ENCODE results near the gene KCNH5. TPM values are rescaled to one million over a fixed set of nuclear protein-coding genes. Genes with fewer than 3 reads are reported as not detected.

Gene KCNH5
- total RNA-seq, 1 donor = 0.36 TPM

DNA sequence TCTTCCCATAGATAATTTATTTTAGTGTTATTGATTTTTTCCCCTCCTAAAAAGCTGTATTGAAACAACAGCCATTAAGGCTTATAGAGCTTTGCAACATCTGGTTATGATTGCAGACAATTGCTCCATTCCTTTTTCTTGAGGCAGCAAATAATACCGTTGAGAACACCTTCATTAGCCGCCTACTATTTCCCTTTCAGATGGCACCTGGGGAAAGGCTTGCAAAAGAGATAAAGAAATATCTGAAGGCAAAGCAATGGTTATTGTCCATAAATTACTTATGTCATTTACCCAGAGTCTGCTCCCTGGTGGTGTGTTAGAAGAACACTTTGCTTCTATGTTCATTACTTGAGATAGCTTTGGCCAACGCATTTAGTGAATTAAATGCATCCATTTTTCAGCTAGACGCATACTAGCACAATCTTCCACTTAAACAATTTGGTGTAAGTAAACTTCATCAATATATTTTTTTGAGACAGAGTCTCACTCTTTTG is 377.8 kb downstream of the KCNH5 start:
- DNase-seq (ENCODE audit: low read depth) = no peak
- no peak overlapping the region for H3K4me3 ChIP-seq (ENCODE audit: low read depth, low read length)
- TF ChIP-seq, protein P1, sequence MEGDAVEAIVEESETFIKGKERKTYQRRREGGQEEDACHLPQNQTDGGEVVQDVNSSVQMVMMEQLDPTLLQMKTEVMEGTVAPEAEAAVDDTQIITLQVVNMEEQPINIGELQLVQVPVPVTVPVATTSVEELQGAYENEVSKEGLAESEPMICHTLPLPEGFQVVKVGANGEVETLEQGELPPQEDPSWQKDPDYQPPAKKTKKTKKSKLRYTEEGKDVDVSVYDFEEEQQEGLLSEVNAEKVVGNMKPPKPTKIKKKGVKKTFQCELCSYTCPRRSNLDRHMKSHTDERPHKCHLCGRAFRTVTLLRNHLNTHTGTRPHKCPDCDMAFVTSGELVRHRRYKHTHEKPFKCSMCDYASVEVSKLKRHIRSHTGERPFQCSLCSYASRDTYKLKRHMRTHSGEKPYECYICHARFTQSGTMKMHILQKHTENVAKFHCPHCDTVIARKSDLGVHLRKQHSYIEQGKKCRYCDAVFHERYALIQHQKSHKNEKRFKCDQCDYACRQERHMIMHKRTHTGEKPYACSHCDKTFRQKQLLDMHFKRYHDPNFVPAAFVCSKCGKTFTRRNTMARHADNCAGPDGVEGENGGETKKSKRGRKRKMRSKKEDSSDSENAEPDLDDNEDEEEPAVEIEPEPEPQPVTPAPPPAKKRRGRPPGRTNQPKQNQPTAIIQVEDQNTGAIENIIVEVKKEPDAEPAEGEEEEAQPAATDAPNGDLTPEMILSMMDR (IDR thresholded peaks at IDR 0.05; ENCODE audit: insufficient read depth, low read length) = no peak

GRCh38 chr14:62665286-62665685 is 380.0 kb downstream of the KCNH5 start:
- DNase-seq (ENCODE audit: low read depth) = no peak
- TF ChIP-seq, protein P1 (IDR thresholded peaks at IDR 0.05; ENCODE audit: insufficient read depth, low read length) = no peak

GRCh38 chr14:62663456-62663821 is 381.8 kb downstream of the KCNH5 start:
- TF ChIP-seq, protein P1 (IDR thresholded peaks at IDR 0.05; ENCODE audit: insufficient read depth, low read length) = no peak
- DNase-seq (ENCODE audit: low read depth) = no peak
- H3K4me3 ChIP-seq (ENCODE audit: low read depth, low read length) = no peak overlapping the region

More at GRCh38 chr14:62665286-62665685, 380.0 kb downstream of the KCNH5 start:
- H3K4me3 ChIP-seq (ENCODE audit: low read depth, low read length) = no peak overlapping the region

DNA sequence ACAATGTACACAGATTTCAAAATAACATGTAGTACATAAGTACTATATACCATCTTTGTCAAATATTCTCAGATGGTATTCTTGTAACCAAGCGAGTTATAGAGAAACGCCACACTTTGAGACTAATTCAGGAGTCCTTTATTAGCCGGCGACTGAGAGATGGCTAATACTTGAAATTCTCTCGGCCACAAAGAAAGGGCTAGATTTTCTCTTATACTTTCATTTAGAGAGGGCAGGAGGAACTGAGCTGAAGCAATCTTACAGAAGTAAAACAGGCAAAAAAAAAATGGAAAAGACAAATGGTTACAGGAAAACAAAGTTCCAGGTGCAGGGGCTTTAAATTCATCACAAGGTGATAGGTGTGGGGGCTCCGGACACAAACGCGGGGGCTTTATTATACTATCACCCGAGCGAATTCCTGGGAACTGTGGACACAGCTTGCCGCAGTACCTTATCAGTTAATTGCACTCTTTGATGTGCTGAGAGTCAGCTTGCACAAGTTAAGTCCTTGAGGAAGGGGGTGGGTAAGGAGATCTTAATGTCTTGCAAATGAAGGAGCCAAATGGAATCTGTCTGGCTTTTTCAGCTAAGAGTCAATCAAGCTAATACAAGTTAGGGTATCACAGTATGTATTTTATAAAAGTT is 382.3 kb downstream of the KCNH5 start:
- H3K4me3 ChIP-seq (ENCODE audit: low read depth, low read length) = no peak overlapping the region
- no peak for DNase-seq (ENCODE audit: low read depth)
- TF ChIP-seq, protein P1 (IDR thresholded peaks at IDR 0.05; ENCODE audit: insufficient read depth, low read length) = no peak

DNA sequence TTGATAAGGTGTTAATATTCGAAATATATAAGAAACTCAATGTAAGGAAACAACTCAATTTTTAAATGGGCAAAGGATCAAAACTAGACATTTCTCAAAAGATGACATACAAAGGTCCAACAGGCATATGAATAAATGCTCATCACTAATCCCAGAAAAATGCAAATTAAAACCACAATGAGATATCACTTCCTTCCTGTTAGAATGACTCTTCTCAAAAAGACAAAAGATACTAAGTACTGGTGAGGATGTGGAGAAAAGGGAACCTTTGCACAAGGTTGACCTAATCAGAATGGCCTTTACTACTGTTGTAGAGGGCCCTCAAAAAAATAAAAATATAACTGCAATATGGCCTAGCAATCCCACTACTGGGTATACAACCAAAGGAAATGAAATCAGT is 383.4 kb downstream of the KCNH5 start:
- DNase-seq (ENCODE audit: low read depth) = no peak
- H3K4me3 ChIP-seq (ENCODE audit: low read depth, low read length) = no peak overlapping the region
- TF ChIP-seq, protein P1 (IDR thresholded peaks at IDR 0.05; ENCODE audit: insufficient read depth, low read length) = no peak

DNA sequence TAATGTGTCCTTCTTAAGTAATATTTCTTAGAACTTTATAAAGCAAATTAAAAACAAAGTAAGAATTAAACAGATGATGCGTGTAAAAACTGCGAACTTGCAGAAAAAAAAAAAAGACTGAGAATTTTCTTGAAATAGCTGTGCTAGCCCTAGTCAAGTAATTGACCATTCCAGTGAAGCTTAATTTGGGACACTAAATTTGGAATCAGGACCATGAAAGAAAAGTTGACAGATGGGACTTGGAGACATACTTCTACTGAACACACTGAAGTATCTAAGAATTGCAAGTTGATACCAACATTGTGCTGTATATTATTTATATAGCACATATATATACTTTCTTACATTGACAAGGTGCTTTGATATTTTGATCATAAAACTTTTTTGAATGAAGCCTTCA is 386.6 kb downstream of the KCNH5 start:
- DNase-seq (ENCODE audit: low read depth) = no peak
- H3K4me3 ChIP-seq (ENCODE audit: low read depth, low read length) = no peak overlapping the region
- TF ChIP-seq, protein P1 (IDR thresholded peaks at IDR 0.05; ENCODE audit: insufficient read depth, low read length) = no peak

- TF ChIP-seq, protein P1 (IDR thresholded peaks at IDR 0.05; ENCODE audit: insufficient read depth, low read length) = no peak
- no peak overlapping the region for H3K4me3 ChIP-seq (ENCODE audit: low read depth, low read length)
- DNase-seq (ENCODE audit: low read depth) = no peak
These were observed 387.9 kb downstream of the KCNH5 start for GRCh38 chr14:62657376-62657775.

Measured in fibroblast of the aortic adventitia (primary cell).